ENCODE data around the gene RNU1-2.
"Not testable (repeated sequence)": the region's sequence is repeated elsewhere in the genome, so short reads cannot be mapped to it uniquely, and the experiment has no call there.

The RNU1-2 gene

DNA sequence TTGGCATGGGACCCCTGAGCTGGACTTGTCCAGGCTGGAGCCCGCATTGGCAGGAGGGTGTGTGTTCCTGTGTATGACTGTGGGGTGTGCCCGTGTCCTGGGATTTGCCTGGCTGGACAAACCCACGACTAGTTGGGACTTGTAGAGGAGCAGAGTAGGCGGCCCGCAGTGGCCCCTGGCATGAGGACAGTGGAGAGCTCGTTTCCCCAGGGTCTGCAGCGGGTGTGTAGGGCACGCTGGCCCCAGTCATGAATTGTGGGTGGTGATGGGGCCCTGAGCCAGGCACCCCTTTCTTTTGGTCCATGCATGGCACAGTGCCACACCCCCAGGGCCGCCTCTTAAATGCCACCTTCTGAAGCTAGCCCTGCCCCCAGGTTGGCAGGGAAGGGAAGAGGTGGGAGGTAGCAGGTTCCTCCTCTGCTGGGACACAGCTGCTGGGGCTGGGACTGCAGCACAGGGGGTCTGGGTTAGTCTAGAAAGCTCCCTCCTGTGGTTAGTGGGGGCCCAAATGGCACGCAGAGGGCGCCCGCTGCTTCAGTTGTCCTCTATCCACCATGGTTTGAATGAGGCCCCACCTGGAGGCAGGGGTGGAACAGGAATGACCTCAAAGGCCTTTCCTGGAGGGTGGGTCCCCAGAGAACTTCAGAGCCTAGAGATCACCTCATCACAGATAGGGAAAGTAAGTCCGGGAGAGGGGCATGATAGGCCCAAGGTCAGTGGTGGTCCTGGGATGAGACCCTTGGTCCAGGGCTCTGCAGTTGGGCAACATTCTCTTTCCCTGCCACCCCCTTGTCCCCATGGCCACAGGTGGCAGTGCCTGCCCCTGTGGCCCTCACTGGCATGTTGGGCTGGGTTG, 30.1 kb downstream of the RNU1-2 start:
- DNase-seq (ENCODE audit: low spot score): no peak

DNA sequence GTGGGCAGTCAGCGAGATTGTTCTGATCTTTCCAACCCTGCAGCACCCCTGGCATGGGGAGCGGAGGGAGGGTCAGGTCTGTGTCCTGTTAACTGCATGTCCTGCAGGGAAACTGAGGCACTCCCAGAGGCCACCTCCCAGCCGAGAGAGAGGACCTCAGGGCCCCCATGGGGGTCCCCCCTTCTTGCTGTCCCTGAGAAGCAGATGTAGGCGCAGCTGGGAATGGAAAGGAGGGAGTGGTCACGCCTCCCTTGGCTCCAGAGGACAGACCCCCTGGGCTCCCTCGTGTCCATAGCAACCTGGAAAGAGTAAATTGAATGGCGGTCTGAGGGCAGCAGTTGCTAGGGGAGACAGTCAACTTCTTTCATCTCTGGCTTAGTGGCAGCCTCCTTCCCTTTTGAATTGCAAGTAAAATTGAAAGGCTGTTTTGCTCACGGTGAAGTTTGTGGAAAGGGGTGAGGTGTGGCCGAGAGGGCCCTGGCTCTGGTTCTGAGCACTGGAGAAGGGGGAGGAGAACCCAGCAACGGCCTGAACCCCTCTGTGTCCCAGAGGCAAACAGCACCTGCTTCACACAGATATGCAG, 30.8 kb downstream of the RNU1-2 start:
- no peak for DNase-seq (ENCODE audit: low spot score)

DNA sequence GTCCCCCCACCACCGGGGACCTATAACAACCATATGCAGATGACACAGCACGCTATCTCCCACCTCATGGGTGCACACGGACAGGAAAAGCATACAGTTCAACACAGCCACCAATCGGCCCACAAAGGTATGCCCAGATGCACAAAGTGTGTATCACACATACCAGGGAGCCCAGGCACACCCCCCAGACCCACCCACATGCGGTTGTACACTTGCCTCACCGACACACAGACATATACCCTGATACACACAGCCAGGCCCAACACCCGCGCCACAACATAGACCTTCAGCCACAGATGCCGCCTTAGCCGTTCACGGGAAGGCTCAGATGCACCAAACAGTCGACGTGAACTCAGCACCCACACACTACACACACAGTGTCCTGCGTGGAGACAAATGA, 31.5 kb downstream of the RNU1-2 start:
- no peak for DNase-seq (ENCODE audit: low spot score)

DNA sequence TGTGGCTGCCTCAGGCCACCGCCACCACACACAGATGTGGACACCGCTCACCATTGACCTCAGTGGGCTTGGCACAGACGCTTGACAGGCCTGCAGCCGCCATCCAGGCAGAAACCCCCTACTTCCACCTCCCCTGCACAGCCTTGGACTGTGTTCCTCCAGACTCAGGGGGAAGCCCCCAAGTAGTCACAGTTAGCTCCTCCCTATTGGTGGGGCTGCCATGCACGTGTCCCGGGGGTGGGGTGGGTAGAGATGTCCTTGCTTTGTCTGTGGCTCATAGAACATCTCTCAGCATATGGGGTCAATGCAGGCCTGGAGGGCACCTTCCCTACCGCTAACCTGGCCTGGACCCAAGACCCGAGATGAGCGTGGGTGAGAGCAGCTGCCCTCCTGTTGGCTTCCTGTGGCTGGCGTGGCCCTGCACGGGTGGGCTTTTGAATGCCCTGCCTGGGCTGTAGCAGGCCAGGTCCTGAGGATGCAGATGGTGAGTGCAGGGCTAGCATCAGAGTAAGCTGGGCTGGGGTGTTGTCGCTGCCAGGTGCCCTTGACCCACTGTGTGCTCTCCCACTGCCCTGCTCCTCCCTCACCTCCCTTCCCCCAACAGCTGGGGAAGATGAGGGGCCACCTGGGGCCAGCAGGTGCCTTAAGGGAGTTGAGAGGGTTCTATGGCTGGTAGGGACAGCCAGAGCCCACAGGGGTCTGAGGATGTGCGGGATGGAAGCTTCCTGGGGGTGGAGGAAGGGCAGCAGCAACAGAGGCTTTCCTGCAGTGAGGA, 32.1 kb downstream of the RNU1-2 start:
- no peak for DNase-seq (ENCODE audit: low spot score)

DNA sequence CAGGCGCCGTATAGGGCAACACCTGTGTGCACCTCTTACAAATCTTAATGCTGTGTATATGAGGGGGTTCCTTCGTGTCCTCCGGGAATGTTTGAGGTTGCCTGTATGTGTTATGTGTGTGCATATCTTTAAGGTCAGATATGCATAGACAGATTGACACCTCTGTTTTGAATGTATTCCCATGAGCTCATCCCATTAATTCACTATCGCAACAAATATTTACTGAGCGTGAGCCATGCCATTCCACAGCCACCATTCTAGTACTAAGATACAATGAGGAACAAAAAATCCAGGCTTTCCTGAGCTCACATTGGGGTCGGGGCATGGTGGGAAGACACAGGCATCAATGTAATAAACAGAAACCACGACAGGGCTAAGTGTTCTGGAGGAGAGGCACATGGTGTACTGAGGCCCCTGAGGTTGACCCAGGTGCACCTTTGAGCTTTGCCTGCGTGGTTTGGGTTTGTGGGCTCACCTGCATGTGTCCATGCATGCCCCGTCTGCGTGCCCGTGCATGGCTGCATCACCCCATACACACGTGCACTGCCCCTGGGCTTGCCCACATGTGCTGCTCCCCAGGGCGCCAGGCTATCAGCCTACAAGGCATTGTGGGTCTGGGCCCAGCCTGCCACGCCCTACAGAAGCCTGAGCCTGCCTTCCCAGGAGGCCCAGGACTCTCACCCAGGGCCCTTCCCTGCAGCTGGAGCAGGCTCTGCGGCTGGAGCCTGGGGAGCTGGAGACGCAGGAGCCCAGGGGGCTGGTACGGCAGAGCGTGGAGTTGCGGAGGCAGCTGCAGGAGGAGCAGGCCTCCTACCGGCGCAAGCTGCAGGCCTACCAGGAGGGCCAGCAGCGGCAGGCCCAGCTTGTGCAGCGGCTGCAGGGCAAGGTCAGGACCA, 33.6 kb downstream of the RNU1-2 start:
- not testable (repeated sequence) for DNase-seq (ENCODE audit: low spot score)

DNA sequence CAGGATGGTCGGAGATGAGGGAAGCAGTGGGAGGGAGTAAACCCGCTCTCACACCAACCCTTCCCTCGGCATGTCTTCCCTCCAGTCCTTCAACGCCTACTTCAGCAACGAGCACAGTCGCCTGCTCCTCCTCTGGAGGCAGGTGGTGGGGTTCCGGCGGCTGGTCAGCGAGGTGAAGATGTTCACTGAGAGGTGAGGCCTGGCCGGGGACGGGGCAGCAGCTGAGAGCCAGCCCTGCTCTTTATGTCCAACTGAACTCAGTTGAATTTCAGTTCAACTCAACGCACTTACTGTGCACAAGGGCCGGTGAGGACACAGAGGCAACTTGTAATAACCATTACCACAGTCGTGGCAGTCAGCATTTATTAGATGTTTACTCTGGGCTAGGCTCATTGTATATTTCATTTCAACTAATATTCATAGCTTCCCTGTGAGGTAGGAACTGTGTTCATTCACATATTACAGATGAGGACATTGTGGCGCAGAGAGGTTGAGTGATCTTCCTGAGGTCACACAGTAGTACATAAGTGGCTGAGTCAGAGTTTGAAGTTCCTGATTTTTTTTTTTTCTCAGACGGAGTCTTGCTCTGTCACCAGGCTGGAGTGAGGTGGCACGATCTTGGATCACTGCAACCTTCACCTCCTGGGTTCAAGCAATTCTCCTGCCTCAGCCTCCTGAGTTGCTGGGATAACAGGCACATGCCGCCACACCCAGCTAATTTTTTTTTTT, 35.6 kb downstream of the RNU1-2 start:
- not testable (repeated sequence) for DNase-seq (ENCODE audit: low spot score)

DNA sequence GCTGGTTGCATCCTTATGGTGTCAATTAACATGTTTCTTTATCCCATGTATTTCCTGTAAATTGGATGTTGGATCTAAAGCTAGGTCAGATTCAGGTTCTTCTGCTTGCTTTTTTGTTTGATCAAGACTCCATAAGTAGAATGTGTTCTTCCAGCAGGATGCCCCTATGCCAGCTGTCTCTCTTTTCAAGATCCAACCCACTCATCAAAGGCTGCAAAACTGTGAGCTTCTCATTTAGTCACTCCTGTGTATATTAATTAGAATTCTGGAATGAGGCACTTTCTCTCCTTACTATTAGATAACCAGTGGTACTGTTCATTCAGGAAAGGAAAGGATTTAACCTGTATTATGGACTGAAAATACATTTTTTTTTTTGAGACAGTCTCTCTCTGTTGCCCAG, 38.2 kb downstream of the RNU1-2 start:
- DNase-seq (ENCODE audit: low spot score): not testable (repeated sequence)

DNA sequence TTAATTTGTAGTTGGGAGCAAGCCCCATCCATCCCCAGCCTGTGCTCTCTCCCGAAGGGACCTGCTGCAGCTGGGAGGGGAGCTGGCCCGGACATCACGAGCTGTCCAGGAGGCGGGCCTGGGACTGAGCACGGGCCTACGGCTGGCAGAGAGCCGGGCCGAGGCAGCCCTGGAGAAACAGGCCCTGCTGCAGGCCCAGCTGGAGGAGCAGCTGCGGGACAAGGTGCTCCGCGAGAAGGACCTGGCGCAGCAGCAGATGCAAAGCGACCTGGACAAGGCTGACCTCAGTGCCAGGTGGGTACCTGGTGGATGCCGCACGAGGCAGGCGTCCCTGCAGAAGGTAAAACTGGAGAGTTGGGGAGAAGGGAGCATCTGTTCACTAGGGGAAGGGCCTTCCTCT, 40.8 kb downstream of the RNU1-2 start:
- not testable (repeated sequence) for DNase-seq (ENCODE audit: low spot score)

DNA sequence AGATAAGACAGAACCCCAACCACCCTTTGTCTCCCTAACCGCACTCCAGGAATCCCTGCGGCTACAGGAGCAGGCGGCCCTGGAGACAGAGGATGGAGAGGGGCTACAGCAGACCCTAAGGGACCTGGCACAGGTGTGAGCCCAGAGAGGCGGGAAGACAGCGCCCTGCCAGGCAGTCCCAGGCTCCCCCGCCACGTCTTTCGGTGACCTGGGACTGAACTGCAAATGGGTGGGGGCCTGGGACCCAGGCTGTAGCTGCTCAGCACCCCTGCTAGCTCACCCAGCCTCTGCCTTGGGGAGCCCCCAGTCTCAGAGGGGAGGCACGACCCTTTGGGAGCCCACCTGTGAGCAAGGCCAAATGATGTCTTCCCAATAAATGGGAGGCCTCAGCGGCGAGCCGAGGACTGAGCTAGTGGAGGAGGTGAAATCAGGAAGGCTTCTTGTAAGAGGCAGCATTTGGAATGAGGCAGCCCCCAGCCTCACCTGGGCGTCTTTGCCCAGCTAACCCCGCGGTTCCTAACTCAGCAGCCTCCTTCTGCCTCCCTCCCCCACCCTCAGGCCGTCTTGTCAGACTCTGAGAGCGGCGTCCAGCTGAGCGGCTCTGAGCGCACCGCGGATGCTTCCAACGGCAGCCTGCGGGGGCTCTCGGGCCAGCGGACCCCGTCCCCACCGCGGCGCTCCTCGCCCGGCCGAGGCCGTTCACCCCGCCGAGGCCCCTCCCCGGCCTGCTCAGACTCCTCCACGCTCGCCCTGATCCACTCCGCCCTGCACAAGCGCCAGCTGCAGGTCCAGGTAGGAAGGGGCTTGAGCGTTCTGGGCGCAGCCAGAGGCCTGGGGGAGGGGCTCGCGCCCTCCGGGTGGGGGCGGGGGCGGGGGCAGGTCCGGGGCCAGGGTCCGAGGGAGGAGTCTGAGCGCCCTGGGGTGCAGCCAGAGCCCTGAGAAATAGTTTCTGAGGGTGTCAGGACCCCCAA, 42.9 kb downstream of the RNU1-2 start:
- no peak for DNase-seq (ENCODE audit: low spot score)

DNA sequence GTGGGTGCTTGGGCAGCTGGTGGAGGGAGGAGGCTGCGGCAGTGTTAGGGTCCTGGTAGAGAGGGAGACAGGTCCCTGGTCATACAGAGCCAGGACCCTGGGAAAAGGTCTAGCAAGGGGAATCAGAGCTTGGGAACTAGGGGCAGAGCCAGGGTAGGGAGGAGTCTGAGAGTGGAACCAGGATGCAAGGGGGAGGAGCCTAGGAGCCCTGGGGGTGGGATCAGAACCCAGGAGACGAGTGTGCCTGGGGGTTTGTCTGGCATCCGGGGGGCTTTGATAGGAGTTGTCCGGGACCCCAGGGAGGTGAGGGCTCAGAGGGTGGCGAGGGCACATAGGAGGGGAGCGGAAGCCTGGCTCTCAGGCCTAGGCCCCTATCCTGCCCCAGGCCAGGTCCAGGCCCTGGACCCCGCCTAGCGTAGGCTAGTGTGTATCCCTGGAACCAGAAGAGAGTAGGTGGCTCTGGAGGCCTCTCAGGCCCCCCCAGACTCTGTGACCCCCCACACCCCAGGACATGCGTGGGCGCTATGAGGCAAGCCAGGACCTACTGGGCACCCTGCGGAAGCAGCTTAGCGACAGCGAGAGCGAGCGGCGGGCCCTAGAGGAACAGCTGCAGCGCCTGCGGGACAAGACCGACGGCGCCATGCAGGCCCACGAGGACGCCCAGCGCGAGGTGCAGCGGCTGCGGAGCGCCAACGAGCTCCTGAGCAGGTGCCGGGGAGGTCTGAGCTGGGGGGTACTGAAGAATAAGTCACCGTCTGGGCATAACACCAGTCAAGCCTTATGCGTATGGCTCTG, 43.8 kb downstream of the RNU1-2 start:
- not testable (repeated sequence) for DNase-seq (ENCODE audit: low spot score)

DNA sequence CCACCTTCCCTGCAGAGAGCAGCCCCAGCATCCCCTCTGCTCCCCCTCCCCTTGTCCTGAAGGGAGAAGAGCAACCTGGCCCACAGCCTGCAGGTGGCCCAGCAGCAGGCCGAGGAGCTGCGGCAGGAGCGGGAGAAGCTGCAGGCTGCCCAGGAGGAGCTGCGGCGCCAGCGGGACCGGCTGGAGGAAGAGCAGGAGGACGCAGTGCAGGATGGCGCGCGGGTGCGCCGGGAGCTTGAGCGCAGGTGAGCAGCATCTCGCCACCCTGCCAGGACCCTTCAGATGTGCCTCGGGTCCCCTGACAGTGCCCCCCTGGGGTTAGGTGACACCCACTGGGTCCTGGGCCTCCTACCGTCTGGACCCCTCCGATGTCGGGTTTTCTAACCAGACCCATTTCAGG, 48.3 kb downstream of the RNU1-2 start:
- DNase-seq (ENCODE audit: low spot score): no peak

DNA sequence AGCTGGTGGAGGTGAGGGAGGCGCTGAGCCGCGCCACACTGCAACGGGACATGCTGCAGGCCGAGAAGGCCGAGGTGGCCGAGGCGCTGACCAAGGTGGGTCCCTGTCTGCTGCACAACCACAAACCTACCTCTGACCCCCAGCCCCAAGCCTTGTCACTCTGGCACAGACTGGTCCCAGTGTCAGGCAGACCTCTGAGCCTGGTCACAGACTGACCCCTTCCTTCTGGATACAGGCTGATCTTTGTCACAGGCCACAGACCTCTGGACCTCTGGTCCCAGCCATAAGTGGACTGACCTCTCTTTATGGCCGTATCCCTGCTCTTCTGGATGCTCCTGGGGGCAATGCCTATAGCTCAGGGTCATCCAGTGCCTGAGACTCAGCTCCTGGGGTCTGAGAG, 49.7 kb downstream of the RNU1-2 start:
- DNase-seq (ENCODE audit: low spot score): not testable (repeated sequence)

All from CD4-positive, alpha-beta T cell treated with Interleukin-6 at 100 ng/mL for 8 hours (primary cell).